HAP-1 (cell line): ENCODE measurements around the gene EPB41L3.

Experiments
- DNase-seq, 2 experiments: peaks; one replicate each; pipeline ENCODE4 v3.0.0-alpha.2; 2016 to 2020; ENCODE audit warnings: low spot score in 2 of 2
- H3K27me3 ChIP-seq: fragments of 250-450 bp; sonication (Bioruptor Pico); 2 replicates; pipeline ENCODE4 v1.5.1; 2020; ENCODE audit warnings: low read depth, mild to moderate bottlenecking, moderate library complexity
- H3K36me3 ChIP-seq: fragments of 250-450 bp; sonication (Bioruptor Pico); replicated peaks from 2 replicates; pipeline ENCODE4 v1.5.1; 2020; ENCODE audit warnings: mild to moderate bottlenecking
- H3K4me1 ChIP-seq: fragments of 250-450 bp; sonication (Bioruptor Pico); 2 replicates; pipeline ENCODE4 v1.5.1; 2020; ENCODE audit warnings: mild to moderate bottlenecking
- H3K4me3 ChIP-seq: fragments of 250-450 bp; sonication (Bioruptor Pico); 2 replicates; pipeline ENCODE4 v1.5.1; 2020; ENCODE audit warnings: mild to moderate bottlenecking, moderate library complexity
- H3K9me3 ChIP-seq: fragments of 250-450 bp; sonication (Bioruptor Pico); 2 replicates; pipeline ENCODE4 v1.5.1; 2020; ENCODE audit warnings: mild to moderate bottlenecking, moderate library complexity
- in situ Hi-C: fragments of 300-500 bp; cut with MboI; formaldehyde crosslinking; loops from 3 replicates; pipeline ENCODE4 v1.14.3; 2020; ENCODE audit warnings: low sequenced_read_pairs, inconsistent platforms, mixed read lengths

EPB41L3 gene

GRCh38 chr18:5546660-5547059, 2.9 kb upstream of the EPB41L3 start:
- in situ Hi-C loops, result no loop called here

GRCh38 chr18:5543036-5543680, 639 bp downstream of the EPB41L3 start:
- in situ Hi-C loops, result no loop called here
- peaks cover 37% of the 10 kb centered on the region for H3K4me1 ChIP-seq
- peak overlapping the region; percentile 59 for H3K4me3 ChIP-seq
- no peaks in the 10 kb centered on the region for H3K27me3 ChIP-seq
- peak; percentile 4 to 54 for DNase-seq
- H3K36me3 ChIP-seq, result no peaks in the 10 kb centered on the region
- H3K9me3 ChIP-seq, result no peaks in the 10 kb centered on the region

More at GRCh38 chr18:5546660-5547059, 2.9 kb upstream of the EPB41L3 start:
- Histone ChIP-seq H3K36me3 (no peaks in the 10 kb centered on the region), H3K9me3 (no peaks in the 10 kb centered on the region), H3K27me3 (no peaks in the 10 kb centered on the region), H3K4me1 (peaks cover 24% of the 10 kb centered on the region), H3K4me3 (no peak overlapping the region)
- DNase-seq, result peak; percentile 66 to 79

- no peaks in the 10 kb centered on the region for H3K36me3 ChIP-seq
- DNase-seq, result peak; percentile 52 to 73
- peaks cover 39% of the 10 kb centered on the region for H3K4me1 ChIP-seq
- peak overlapping the region; percentile 59 for H3K4me3 ChIP-seq
- no peaks in the 10 kb centered on the region for H3K9me3 ChIP-seq
- in situ Hi-C loops, result no loop called here
- H3K27me3 ChIP-seq, result no peaks in the 10 kb centered on the region
Measured at GRCh38 chr18:5542515-5543035, 1.2 kb downstream of the EPB41L3 start.

GRCh38 chr18:5541644-5542043, 2.2 kb downstream of the EPB41L3 start:
- no peaks in the 10 kb centered on the region for H3K9me3 ChIP-seq
- no peaks in the 10 kb centered on the region for H3K36me3 ChIP-seq
- peak overlapping the region; percentile 59 for H3K4me3 ChIP-seq
- no peaks in the 10 kb centered on the region for H3K27me3 ChIP-seq
- in situ Hi-C loops, result no loop called here
- DNase-seq, result no peak
- peaks cover 39% of the 10 kb centered on the region for H3K4me1 ChIP-seq

- Histone ChIP-seq H3K4me1 (peaks cover 20% of the 10 kb centered on the region), H3K27me3 (no peaks in the 10 kb centered on the region), H3K4me3 (no peak overlapping the region), H3K36me3 (no peaks in the 10 kb centered on the region), H3K9me3 (no peaks in the 10 kb centered on the region)
- in situ Hi-C loops, result no loop called here
- DNase-seq, result no peak
Measured at GRCh38 chr18:5539391-5539790, 4.4 kb downstream of the EPB41L3 start.

- no peak overlapping the region for H3K4me3 ChIP-seq
- H3K9me3 ChIP-seq, result no peaks in the 10 kb centered on the region
- DNase-seq, result no peak
- no peaks in the 10 kb centered on the region for H3K36me3 ChIP-seq
- H3K27me3 ChIP-seq, result no peaks in the 10 kb centered on the region
- in situ Hi-C loops, result no loop called here
- H3K4me1 ChIP-seq, result peaks cover 20% of the 10 kb centered on the region
Measured at GRCh38 chr18:5538544-5538943, 5.3 kb downstream of the EPB41L3 start.

GRCh38 chr18:5537860-5538259, 5.9 kb downstream of the EPB41L3 start:
- Histone ChIP-seq H3K36me3 (no peaks in the 10 kb centered on the region), H3K27me3 (no peaks in the 10 kb centered on the region), H3K4me1 (peaks cover 20% of the 10 kb centered on the region), H3K4me3 (no peak overlapping the region), H3K9me3 (no peaks in the 10 kb centered on the region)
- no peak for DNase-seq
- in situ Hi-C loops, result no loop called here

GRCh38 chr18:5534845-5535244, 9.0 kb downstream of the EPB41L3 start:
- no peak for DNase-seq
- Histone ChIP-seq H3K27me3 (no peaks in the 10 kb centered on the region), H3K4me3 (no peak overlapping the region), H3K36me3 (no peaks in the 10 kb centered on the region), H3K4me1 (peaks cover 11% of the 10 kb centered on the region), H3K9me3 (no peaks in the 10 kb centered on the region)
- in situ Hi-C loops, result no loop called here

- no peak for DNase-seq
Measured at GRCh38 chr18:5532066-5532465, 11.7 kb downstream of the EPB41L3 start.

GRCh38 chr18:5530629-5531178, 13.1 kb downstream of the EPB41L3 start:
- DNase-seq, result no peak
- Histone ChIP-seq H3K9me3 (no peaks in the 10 kb centered on the region), H3K4me1 (peaks cover 15% of the 10 kb centered on the region), H3K36me3 (no peaks in the 10 kb centered on the region), H3K27me3 (no peaks in the 10 kb centered on the region), H3K4me3 (no peak overlapping the region)
- in situ Hi-C loops, result no loop called here

More at GRCh38 chr18:5532066-5532465, 11.7 kb downstream of the EPB41L3 start:
- Histone ChIP-seq H3K36me3 (no peaks in the 10 kb centered on the region), H3K4me3 (no peak overlapping the region), H3K4me1 (peaks cover 9% of the 10 kb centered on the region), H3K27me3 (no peaks in the 10 kb centered on the region), H3K9me3 (no peaks in the 10 kb centered on the region)
- in situ Hi-C loops, result no loop called here

- Histone ChIP-seq H3K4me3 (no peak overlapping the region), H3K4me1 (peaks cover 15% of the 10 kb centered on the region), H3K36me3 (no peaks in the 10 kb centered on the region), H3K27me3 (no peaks in the 10 kb centered on the region), H3K9me3 (no peaks in the 10 kb centered on the region)
- in situ Hi-C loops, result no loop called here
- DNase-seq, result no peak
Measured at GRCh38 chr18:5529471-5529870, 14.3 kb downstream of the EPB41L3 start.

GRCh38 chr18:5527603-5528002, 16.2 kb downstream of the EPB41L3 start:
- in situ Hi-C loops, result no loop called here
- H3K4me1 ChIP-seq, result peaks cover 17% of the 10 kb centered on the region
- H3K9me3 ChIP-seq, result no peaks in the 10 kb centered on the region
- no peaks in the 10 kb centered on the region for H3K27me3 ChIP-seq
- DNase-seq, result no peak
- H3K36me3 ChIP-seq, result no peaks in the 10 kb centered on the region
- H3K4me3 ChIP-seq, result no peak overlapping the region

- in situ Hi-C loops, result no loop called here
- DNase-seq, result no peak
- Histone ChIP-seq H3K27me3 (no peaks in the 10 kb centered on the region), H3K4me1 (peaks cover 24% of the 10 kb centered on the region), H3K4me3 (no peak overlapping the region), H3K36me3 (no peaks in the 10 kb centered on the region), H3K9me3 (no peaks in the 10 kb centered on the region)
Measured at GRCh38 chr18:5524660-5525059, 19.1 kb downstream of the EPB41L3 start.

GRCh38 chr18:5521000-5521399, 22.8 kb downstream of the EPB41L3 start:
- Histone ChIP-seq H3K4me3 (no peak overlapping the region), H3K27me3 (no peaks in the 10 kb centered on the region), H3K4me1 (peaks cover 12% of the 10 kb centered on the region), H3K9me3 (no peaks in the 10 kb centered on the region), H3K36me3 (no peaks in the 10 kb centered on the region)
- in situ Hi-C loops, result no loop called here
- no peak for DNase-seq
